ENCODE results near the gene ZNF772. TPM values are rescaled to one million over a fixed set of nuclear protein-coding genes. Genes with fewer than 3 reads are reported as not detected.

Gene ZNF772
- total RNA-seq, 1 donor from 2014 or later, result 10.0 TPM

DNA sequence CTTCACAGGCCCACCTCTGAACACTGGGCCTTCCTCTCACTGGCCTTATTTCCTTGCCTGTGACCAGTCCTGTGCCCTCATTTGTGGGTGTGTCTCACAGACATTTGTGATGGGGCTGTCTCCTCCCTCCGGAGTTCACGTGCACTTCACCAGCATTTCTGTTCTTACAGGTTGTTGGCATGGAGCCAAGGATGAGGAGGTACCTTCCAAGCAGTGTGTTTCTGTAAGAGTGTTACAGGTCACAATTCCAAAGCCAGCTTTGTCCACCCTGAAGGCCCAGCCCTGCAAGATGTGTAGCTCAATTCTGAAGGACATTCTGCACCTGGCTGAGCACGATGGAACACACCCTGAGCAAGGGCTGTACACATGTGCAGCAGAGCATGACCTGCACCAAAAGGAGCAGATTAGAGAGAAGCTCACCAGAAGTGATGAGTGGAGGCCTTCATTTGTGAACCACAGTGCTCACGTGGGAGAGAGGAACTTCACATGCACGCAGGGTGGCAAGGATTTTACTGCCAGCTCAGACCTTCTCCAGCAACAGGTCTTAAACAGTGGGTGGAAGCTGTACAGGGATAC lies 34.2 kb downstream of the ZNF772 start:
- intact Hi-C loops (cut with DNase I), result no loop called here
- no peak for ATAC-seq
- peaks cover 92% of the 10 kb centered on the region for H3K9me3 ChIP-seq
- H3K27me3 ChIP-seq (ENCODE audit: low read depth), result no peaks in the 10 kb centered on the region
- no peaks in the 10 kb centered on the region for H3K4me1 ChIP-seq
- H3K4me3 ChIP-seq, result no peak overlapping the region
- H3K27ac ChIP-seq, result no peak overlapping the region
- no peak for DNase-seq
- H3K36me3 ChIP-seq, result peaks cover 16% of the 10 kb centered on the region
- TF ChIP-seq, protein P1, sequence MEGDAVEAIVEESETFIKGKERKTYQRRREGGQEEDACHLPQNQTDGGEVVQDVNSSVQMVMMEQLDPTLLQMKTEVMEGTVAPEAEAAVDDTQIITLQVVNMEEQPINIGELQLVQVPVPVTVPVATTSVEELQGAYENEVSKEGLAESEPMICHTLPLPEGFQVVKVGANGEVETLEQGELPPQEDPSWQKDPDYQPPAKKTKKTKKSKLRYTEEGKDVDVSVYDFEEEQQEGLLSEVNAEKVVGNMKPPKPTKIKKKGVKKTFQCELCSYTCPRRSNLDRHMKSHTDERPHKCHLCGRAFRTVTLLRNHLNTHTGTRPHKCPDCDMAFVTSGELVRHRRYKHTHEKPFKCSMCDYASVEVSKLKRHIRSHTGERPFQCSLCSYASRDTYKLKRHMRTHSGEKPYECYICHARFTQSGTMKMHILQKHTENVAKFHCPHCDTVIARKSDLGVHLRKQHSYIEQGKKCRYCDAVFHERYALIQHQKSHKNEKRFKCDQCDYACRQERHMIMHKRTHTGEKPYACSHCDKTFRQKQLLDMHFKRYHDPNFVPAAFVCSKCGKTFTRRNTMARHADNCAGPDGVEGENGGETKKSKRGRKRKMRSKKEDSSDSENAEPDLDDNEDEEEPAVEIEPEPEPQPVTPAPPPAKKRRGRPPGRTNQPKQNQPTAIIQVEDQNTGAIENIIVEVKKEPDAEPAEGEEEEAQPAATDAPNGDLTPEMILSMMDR (IDR thresholded peaks at IDR 0.05), result no peak

DNA sequence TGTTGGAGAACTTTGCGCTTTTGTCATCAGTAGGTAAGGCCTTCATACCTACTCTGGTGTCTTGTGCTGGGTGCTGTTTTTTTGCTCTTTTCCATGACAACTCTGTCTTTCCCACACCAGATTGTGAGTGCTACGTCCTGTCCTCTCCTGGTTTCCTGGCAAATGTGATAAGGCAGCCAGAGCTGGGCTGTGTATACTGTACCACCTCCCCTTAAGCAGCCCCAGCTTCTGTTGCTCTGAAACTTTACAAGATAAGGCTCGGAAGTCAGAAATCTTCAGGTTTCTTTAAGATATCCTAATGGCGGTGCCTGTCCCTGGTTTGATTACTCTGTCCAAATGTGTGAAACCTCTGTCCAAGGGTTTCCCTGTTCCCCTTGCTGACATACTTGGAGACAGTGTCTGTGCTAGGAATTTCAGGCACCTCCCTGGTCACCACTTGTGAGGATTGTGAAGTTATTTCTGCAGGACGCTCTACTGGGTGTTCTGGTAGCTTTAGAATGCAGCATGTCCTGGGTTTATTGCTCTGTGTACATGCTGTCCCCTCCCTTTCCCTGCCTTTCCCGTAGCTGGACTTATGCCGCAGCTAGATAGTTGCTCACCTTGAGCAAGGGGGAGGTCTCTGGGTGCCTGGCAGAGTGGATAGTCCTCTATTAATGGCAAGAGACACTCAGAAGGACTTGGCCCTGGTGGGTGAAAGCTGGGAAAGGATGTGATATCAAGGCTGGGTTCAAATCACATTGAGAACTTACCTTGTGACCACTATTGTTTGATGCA lies 35.2 kb downstream of the ZNF772 start:
- Histone ChIP-seq H3K4me3 (no peak overlapping the region), H3K9me3 (peaks cover 86% of the 10 kb centered on the region), H3K27ac (no peak overlapping the region), H3K4me1 (no peaks in the 10 kb centered on the region), H3K36me3 (peaks cover 16% of the 10 kb centered on the region), H3K27me3 (ENCODE audit: low read depth) (no peaks in the 10 kb centered on the region)
- ATAC-seq (no peak), DNase-seq (no peak)
- intact Hi-C loops (cut with DNase I), result no loop called here
- TF ChIP-seq, protein P1 (IDR thresholded peaks at IDR 0.05), result no peak

GRCh38 chr19:57438925-57439324 lies 38.4 kb downstream of the ZNF772 start:
- peaks cover 19% of the 10 kb centered on the region for H3K4me1 ChIP-seq
- H3K9me3 ChIP-seq, result peaks cover 55% of the 10 kb centered on the region
- TF ChIP-seq, protein P1 (IDR thresholded peaks at IDR 0.05), result no peak
- H3K4me3 ChIP-seq, result no peak overlapping the region
- H3K36me3 ChIP-seq, result peaks cover 7% of the 10 kb centered on the region
- intact Hi-C loops (cut with DNase I), result no loop called here
- H3K27ac ChIP-seq, result no peak overlapping the region
- H3K27me3 ChIP-seq (ENCODE audit: low read depth), result no peaks in the 10 kb centered on the region
- no peak for ATAC-seq
- DNase-seq, result no peak

- ATAC-seq (no peak), DNase-seq (no peak)
- Histone ChIP-seq H3K27me3 (ENCODE audit: low read depth) (no peaks in the 10 kb centered on the region), H3K4me1 (peaks cover 19% of the 10 kb centered on the region), H3K9me3 (peaks cover 45% of the 10 kb centered on the region), H3K4me3 (no peak overlapping the region), H3K36me3 (no peaks in the 10 kb centered on the region), H3K27ac (no peak overlapping the region)
- TF ChIP-seq, protein P1 (IDR thresholded peaks at IDR 0.05), result no peak
- intact Hi-C loops (cut with DNase I), result no loop called here
These were observed 39.4 kb downstream of the ZNF772 start for GRCh38 chr19:57437931-57438330.

DNA sequence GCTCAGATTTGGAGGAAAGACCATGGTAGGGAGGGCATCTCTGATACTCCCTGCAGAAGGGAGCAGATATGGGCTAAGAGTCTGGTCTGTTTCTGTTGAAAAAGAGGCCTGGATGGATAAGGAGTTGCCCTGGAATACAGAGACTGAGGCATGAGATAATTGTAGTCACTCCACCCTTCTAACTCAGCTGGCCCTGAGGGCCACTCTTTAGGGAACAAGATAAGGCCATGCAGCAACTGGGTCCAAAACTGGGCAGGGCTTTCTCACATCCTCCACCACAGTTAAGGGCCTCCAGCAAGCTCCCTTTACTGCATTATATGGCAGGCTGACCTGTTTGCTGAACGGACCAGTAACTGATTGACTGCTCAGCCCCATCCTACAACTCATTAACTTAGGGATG lies 40.9 kb downstream of the ZNF772 start:
- peaks cover 19% of the 10 kb centered on the region for H3K4me1 ChIP-seq
- H3K9me3 ChIP-seq, result peaks cover 30% of the 10 kb centered on the region
- intact Hi-C loops (cut with DNase I), result no loop called here
- ATAC-seq (no peak), DNase-seq (no peak)
- no peaks in the 10 kb centered on the region for H3K27me3 ChIP-seq (ENCODE audit: low read depth)
- no peak overlapping the region for H3K27ac ChIP-seq
- H3K4me3 ChIP-seq, result peak overlapping the region; percentile 97
- TF ChIP-seq, protein P1 (IDR thresholded peaks at IDR 0.05), result no peak
- no peaks in the 10 kb centered on the region for H3K36me3 ChIP-seq

Measured in lower lobe of right lung (tissue), 2 donors.